SU-DHL-6 (cell line): Measurements from ENCODE around the gene BTG3.

ENCODE experiments used
- H2AFZ ChIP-seq: fragments of 200-600 bp; sonication (generic); 2 replicates; pipeline ENCODE4 v1.6.1; 2014; ENCODE audit warnings: low read depth, mild to moderate bottlenecking, moderate library complexity, mixed read lengths, antibody characterized with exemption, low read length; ENCODE audit not compliant: severe bottlenecking
- H3F3A ChIP-seq: fragments of 200-600 bp; shearing (Covaris generic); 2 replicates; pipeline ENCODE4 v1.6.0; 2016; ENCODE audit warnings: antibody characterized with exemption, mild to moderate bottlenecking; ENCODE audit not compliant: insufficient read depth
- H3K27ac ChIP-seq: fragments of 200-600 bp; sonication (generic); 2 replicates; pipeline ENCODE4 v1.5.1; 2016; ENCODE audit warnings: low read depth, mild to moderate bottlenecking, low read length, moderate library complexity, mixed read lengths
- H3K27me3 ChIP-seq: fragments of 200-600 bp; sonication (generic), shearing (Covaris generic); 2 replicates; pipeline ENCODE4 v1.6.0; 2014; ENCODE audit warnings: mild to moderate bottlenecking, low read length
- H3K36me3 ChIP-seq: fragments of 200-600 bp; sonication (generic); 2 replicates; pipeline ENCODE4 v1.6.1; 2014; ENCODE audit warnings: mild to moderate bottlenecking, low read length, mixed read lengths
- H3K4me2 ChIP-seq: fragments of 300-600, 200-600 bp; shearing (Covaris generic), sonication (generic); 2 replicates; pipeline ENCODE4 v1.6.0; 2014; ENCODE audit warnings: low read length, low read depth, mild to moderate bottlenecking; ENCODE audit not compliant: poor library complexity, severe bottlenecking
- H3K4me3 ChIP-seq: fragments of 200-600 bp; sonication (generic); 2 replicates; pipeline ENCODE4 v1.5.1; 2014; ENCODE audit warnings: antibody characterized with exemption, low read length, mild to moderate bottlenecking, mixed read lengths; ENCODE audit not compliant: insufficient read depth, poor library complexity, severe bottlenecking
- H3K79me2 ChIP-seq: fragments of 200-600 bp; sonication (generic); 2 replicates; pipeline ENCODE4 v1.6.1; 2014; ENCODE audit warnings: mild to moderate bottlenecking, low read length, moderate library complexity; ENCODE audit not compliant: insufficient read depth
- H3K9ac ChIP-seq: fragments of 200-600 bp; sonication (generic); 2 replicates; pipeline ENCODE4 v1.7.0; 2014; ENCODE audit warnings: mild to moderate bottlenecking, low read length
- H3K9me2 ChIP-seq: fragments of 200-600 bp; sonication (generic); replicated peaks from 2 replicates; pipeline ENCODE4 v1.6.1; 2014; ENCODE audit warnings: low read length; ENCODE audit not compliant: insufficient read depth
- H3K9me3 ChIP-seq: fragments of 200-600 bp; sonication (generic); 2 replicates; pipeline ENCODE4 v1.6.1; 2014; ENCODE audit warnings: low read length, mixed read lengths; ENCODE audit not compliant: insufficient read depth
- H4K20me1 ChIP-seq: fragments of 200-600 bp; sonication (generic); 2 replicates; pipeline ENCODE4 v1.6.1; 2014; ENCODE audit warnings: low read depth, mild to moderate bottlenecking, antibody characterized with exemption, low read length, moderate library complexity, mixed read lengths
- CTCF ChIP-seq: fragments of 200-600 bp; sonication (generic); IDR thresholded peaks from one replicate; pipeline ENCODE4 v1.5.1; 2017; ENCODE audit warnings: antibody characterized with exemption, mild to moderate bottlenecking, low read length, moderate library complexity; ENCODE audit not compliant: insufficient read depth, poor library complexity, severe bottlenecking
- EZH2phosphoT487 ChIP-seq: fragments of 200-600 bp; sonication (generic), shearing (Covaris generic); conservative IDR thresholded peaks from 2 replicates; pipeline ENCODE4 v1.6.1; 2018; ENCODE audit warnings: mild to moderate bottlenecking, antibody characterized with exemption, low read length, moderate library complexity, mixed read lengths

The BTG3 gene

GRCh38 chr21:17590430-17590829 lies 22.3 kb downstream of the BTG3 start:
- Histone ChIP-seq H3K27ac (no peak overlapping the region), H3K27me3 (no peaks in the 10 kb centered on the region), H3K9me3 (no peaks in the 10 kb centered on the region), H4K20me1 (no peaks in the 10 kb centered on the region), H3F3A (peaks cover 27% of the 10 kb centered on the region), H3K9me2 (no peaks in the 10 kb centered on the region), H3K79me2 (no peaks in the 10 kb centered on the region), H3K4me2 (no peak overlapping the region), H3K36me3 (peaks cover 47% of the 10 kb centered on the region), H3K4me3 (no peak overlapping the region), H2AFZ (no peak overlapping the region), H3K9ac (no peak overlapping the region)
- no peak for TF ChIP-seq EZH2phosphoT487
- TF ChIP-seq CTCF, result no peak

GRCh38 chr21:17585875-17586450 lies 26.7 kb downstream of the BTG3 start:
- Histone ChIP-seq H4K20me1 (no peaks in the 10 kb centered on the region), H2AFZ (no peak overlapping the region), H3K27ac (no peak overlapping the region), H3K4me3 (no peak overlapping the region), H3K9me3 (no peaks in the 10 kb centered on the region), H3K79me2 (no peaks in the 10 kb centered on the region), H3K36me3 (peaks cover 7% of the 10 kb centered on the region; the same call in 1 of the 2 replicates), H3K4me2 (no peak overlapping the region), H3K9me2 (no peaks in the 10 kb centered on the region), H3K9ac (no peak overlapping the region), H3K27me3 (no peaks in the 10 kb centered on the region), H3F3A (peaks cover 11% of the 10 kb centered on the region)
- TF ChIP-seq CTCF, result peak; percentile 40
- no peak for TF ChIP-seq EZH2phosphoT487

GRCh38 chr21:17583898-17584297 lies 28.8 kb downstream of the BTG3 start:
- Histone ChIP-seq H3F3A (peaks cover 4% of the 10 kb centered on the region; the same call in 1 of the 2 replicates), H3K79me2 (no peaks in the 10 kb centered on the region), H2AFZ (no peak overlapping the region), H3K4me3 (no peak overlapping the region), H3K9ac (no peak overlapping the region), H3K9me3 (no peaks in the 10 kb centered on the region), H3K27ac (no peak overlapping the region), H3K4me2 (no peak overlapping the region), H4K20me1 (no peaks in the 10 kb centered on the region), H3K36me3 (no peaks in the 10 kb centered on the region), H3K9me2 (no peaks in the 10 kb centered on the region), H3K27me3 (no peaks in the 10 kb centered on the region)
- no peak for TF ChIP-seq EZH2phosphoT487
- TF ChIP-seq CTCF, result no peak

- TF ChIP-seq CTCF (no peak), EZH2phosphoT487 (no peak)
- H3K9me3 ChIP-seq, result no peaks in the 10 kb centered on the region
Measured at GRCh38 chr21:17580319-17580718, 32.4 kb downstream of the BTG3 start.

More at GRCh38 chr21:17580319-17580718, 32.4 kb downstream of the BTG3 start:
- Histone ChIP-seq H3K9me2 (no peaks in the 10 kb centered on the region), H3K4me2 (no peak overlapping the region), H3K27me3 (no peaks in the 10 kb centered on the region), H3K36me3 (no peaks in the 10 kb centered on the region), H4K20me1 (no peaks in the 10 kb centered on the region), H3K79me2 (no peaks in the 10 kb centered on the region), H3F3A (no peaks in the 10 kb centered on the region), H3K9ac (no peak overlapping the region), H3K27ac (no peak overlapping the region), H2AFZ (no peak overlapping the region), H3K4me3 (no peak overlapping the region)
